ENCODE measurements around the gene STEAP2.

The STEAP2 gene

GRCh38 chr7:90192876-90193750 lies 18.4 kb upstream of the STEAP2 start:
- in situ Hi-C loops (cut with MboI; ENCODE audit: low sequenced_read_pairs), result no loop called here

- in situ Hi-C loops (cut with MboI; ENCODE audit: low sequenced_read_pairs), result no loop called here
Measured at GRCh38 chr7:90194911-90195809, 16.4 kb upstream of the STEAP2 start.

- in situ Hi-C loops (cut with MboI; ENCODE audit: low sequenced_read_pairs), result no loop called here
Measured at GRCh38 chr7:90201500-90202195, 9.9 kb upstream of the STEAP2 start.

- in situ Hi-C loops (cut with MboI; ENCODE audit: low sequenced_read_pairs), result no loop called here
Measured at GRCh38 chr7:90207956-90208355, 3.6 kb upstream of the STEAP2 start.

GRCh38 chr7:90209776-90210175 lies 1.8 kb upstream of the STEAP2 start:
- in situ Hi-C loops (cut with MboI; ENCODE audit: low sequenced_read_pairs), result no loop called here

- in situ Hi-C loops (cut with MboI; ENCODE audit: low sequenced_read_pairs), result no loop called here
Measured at GRCh38 chr7:90210475-90210874, 1.1 kb upstream of the STEAP2 start.

GRCh38 chr7:90210981-90211380 lies 559 bp upstream of the STEAP2 start:
- in situ Hi-C loops (cut with MboI; ENCODE audit: low sequenced_read_pairs), result no loop called here

GRCh38 chr7:90212149-90212495 lies 582 bp downstream of the STEAP2 start:
- in situ Hi-C loops (cut with MboI; ENCODE audit: low sequenced_read_pairs), result no loop called here

GRCh38 chr7:90213521-90213920 lies 2.0 kb downstream of the STEAP2 start:
- in situ Hi-C loops (cut with MboI; ENCODE audit: low sequenced_read_pairs), result no loop called here

GRCh38 chr7:90216080-90216674 lies 4.6 kb downstream of the STEAP2 start:
- in situ Hi-C loops (cut with MboI; ENCODE audit: low sequenced_read_pairs), result no loop called here

GRCh38 chr7:90216771-90217170 lies 5.2 kb downstream of the STEAP2 start:
- in situ Hi-C loops (cut with MboI; ENCODE audit: low sequenced_read_pairs), result no loop called here

- in situ Hi-C loops (cut with MboI; ENCODE audit: low sequenced_read_pairs), result no loop called here
Measured at GRCh38 chr7:90222390-90222789, 10.8 kb downstream of the STEAP2 start.

- in situ Hi-C loops (cut with MboI; ENCODE audit: low sequenced_read_pairs), result no loop called here
Measured at GRCh38 chr7:90222811-90223725, 11.5 kb downstream of the STEAP2 start.

GRCh38 chr7:90224195-90224594 lies 12.7 kb downstream of the STEAP2 start:
- in situ Hi-C loops (cut with MboI; ENCODE audit: low sequenced_read_pairs), result no loop called here

GRCh38 chr7:90225181-90225580 lies 13.6 kb downstream of the STEAP2 start:
- in situ Hi-C loops (cut with MboI; ENCODE audit: low sequenced_read_pairs), result no loop called here

- in situ Hi-C loops (cut with MboI; ENCODE audit: low sequenced_read_pairs), result no loop called here
Measured at GRCh38 chr7:90225601-90226000, 14.1 kb downstream of the STEAP2 start.

- in situ Hi-C loops (cut with MboI; ENCODE audit: low sequenced_read_pairs), result no loop called here
Measured at GRCh38 chr7:90227259-90227658, 15.7 kb downstream of the STEAP2 start.

GRCh38 chr7:90229682-90230081 lies 18.1 kb downstream of the STEAP2 start:
- in situ Hi-C loops (cut with MboI; ENCODE audit: low sequenced_read_pairs), result no loop called here

- in situ Hi-C loops (cut with MboI; ENCODE audit: low sequenced_read_pairs), result no loop called here
Measured at GRCh38 chr7:90230834-90231233, 19.3 kb downstream of the STEAP2 start.

GRCh38 chr7:90231304-90231703 lies 19.8 kb downstream of the STEAP2 start:
- in situ Hi-C loops (cut with MboI; ENCODE audit: low sequenced_read_pairs), result no loop called here
